ENCODE data around the gene ZNF791. TPM values are rescaled to one million over a fixed set of nuclear protein-coding genes. Genes with fewer than 3 reads are reported as not detected.

Gene ZNF791
- total and polyA plus RNA-seq, 2 of the 13 experiments (the other 11 are each of a cell fraction or from before 2014, with no cell fraction given), result 12.8 to 17.4 TPM

GRCh38 chr19:12578641-12579040 lies 32.1 kb upstream of the ZNF791 start:
- ATAC-seq (no peak), DNase-seq (ENCODE audit: low spot score) (no peak), FAIRE-seq (no peak)
- Histone ChIP-seq H3K27ac (ENCODE audit: extremely low read length, insufficient read depth, low read length) (no peak overlapping the region), H3K4me3 (replicated peaks in 1 of 3; ENCODE audit: insufficient read depth in 1 of 3, low read depth in 2 of 3, low read length in 3 of 3) (no peak overlapping the region), H3K4me2 (ENCODE audit: low read depth, low read length) (no peak overlapping the region), H3K36me3 (replicated peaks in 1 of 2; ENCODE audit: control insufficient read depth in 1 of 2, insufficient read depth in 2 of 2, low read length in 2 of 2) (peaks cover 4 to 29% of the 10 kb centered on the region in 2 experiments; a peak in 4 of 5 replicates), H4K20me1 (ENCODE audit: insufficient read depth, low read length) (no peaks in the 10 kb centered on the region), H3K4me1 (ENCODE audit: insufficient read depth, low read length) (peaks cover 31% of the 10 kb centered on the region), H3K27me3 (ENCODE audit: control insufficient read depth in 1 of 2, insufficient read depth in 2 of 2, low read length in 2 of 2) (no peaks in the 10 kb centered on the region), H3K9ac (ENCODE audit: insufficient read depth, low read depth, low read length) (no peak overlapping the region), H2AFZ (ENCODE audit: low read length) (no peak overlapping the region), H3K79me2 (ENCODE audit: insufficient read depth, low read length) (no peaks in the 10 kb centered on the region), H3K9me3 (ENCODE audit: low read length) (no peaks in the 10 kb centered on the region)
- POLR2A ChIA-PET, result no interaction called here
- no TSS peak for BruUV-seq (replicated peaks)
- intact Hi-C loops (cut with micrococcal nuclease; ENCODE audit: unreplicated experiment), result no loop called here
- WGBS (ENCODE audit: low lambda C conversion rate), result 99% methylated on average over 10 of the region's 10 CpGs
- in situ Hi-C loops (cut with HindIII; ENCODE audit: extremely low pct_ligation_motif_present, low pct_unique_long_range_greater_than_20kb), result no loop called here
- CTCF ChIA-PET (ENCODE audit: low intra/inter-chr PET ratio, low total read pairs), result no interaction called here
- no peak for TF ChIP-seq ZNF513 (CRISPR knock-in tag; conservative IDR thresholded peaks at IDR 0.05)
- TF ChIP-seq ZBTB46 (CRISPR knock-in tag; IDR thresholded peaks at IDR 0.05; ENCODE audit: borderline replicate concordance), result no peak
- TF ChIP-seq ZNF790 (CRISPR knock-in tag; IDR thresholded peaks at IDR 0.05; ENCODE audit: borderline replicate concordance), result no peak
- no peak for TF ChIP-seq KLF11 (CRISPR knock-in tag; IDR thresholded peaks at IDR 0.05)
- TF ChIP-seq HNF4G (IDR thresholded peaks at IDR 0.05; ENCODE audit: borderline replicate concordance, low read depth, low read length), result no peak
- no peak for TF ChIP-seq HNF4G (CRISPR knock-in tag; IDR thresholded peaks at IDR 0.05; ENCODE audit: borderline replicate concordance, low read depth)
- no peak for TF ChIP-seq ZNF451 (CRISPR knock-in tag; IDR thresholded peaks at IDR 0.05)
- no peak for TF ChIP-seq CHD2 (IDR thresholded peaks at IDR 0.05; ENCODE audit: low read depth, low read length)
- TF ChIP-seq AGO1 (IDR thresholded peaks at IDR 0.05; ENCODE audit: low read depth, low read length, poor library complexity, severe bottlenecking), result no peak
- TF ChIP-seq IRF1 (CRISPR knock-in tag; IDR thresholded peaks at IDR 0.05; ENCODE audit: low read depth), result no peak
- TF ChIP-seq STAT5B (CRISPR knock-in tag; IDR thresholded peaks at IDR 0.05), result no peak
- TF ChIP-seq NCOR1 (IDR thresholded peaks at IDR 0.05; ENCODE audit: borderline replicate concordance, low read length), result no peak
- TF ChIP-seq ZNF280B (CRISPR knock-in tag; IDR thresholded peaks at IDR 0.05; ENCODE audit: borderline replicate concordance), result no peak
- TF ChIP-seq AKAP8 (CRISPR knock-in tag; IDR thresholded peaks at IDR 0.05), result no peak
- no peak for TF ChIP-seq ZNF251 (CRISPR knock-in tag; IDR thresholded peaks at IDR 0.05)
- no peak for TF ChIP-seq SP4 (CRISPR knock-in tag; IDR thresholded peaks at IDR 0.05)
- no peak for TF ChIP-seq ZFP91 (CRISPR knock-in tag; IDR thresholded peaks at IDR 0.05; ENCODE audit: borderline replicate concordance)
- TF ChIP-seq HOXA5 (CRISPR knock-in tag; IDR thresholded peaks at IDR 0.05), result no peak
- TF ChIP-seq RARG (CRISPR knock-in tag; IDR thresholded peaks at IDR 0.05; ENCODE audit: low read depth), result no peak
